ENCODE measurements around the gene OPHN1.

DNA sequence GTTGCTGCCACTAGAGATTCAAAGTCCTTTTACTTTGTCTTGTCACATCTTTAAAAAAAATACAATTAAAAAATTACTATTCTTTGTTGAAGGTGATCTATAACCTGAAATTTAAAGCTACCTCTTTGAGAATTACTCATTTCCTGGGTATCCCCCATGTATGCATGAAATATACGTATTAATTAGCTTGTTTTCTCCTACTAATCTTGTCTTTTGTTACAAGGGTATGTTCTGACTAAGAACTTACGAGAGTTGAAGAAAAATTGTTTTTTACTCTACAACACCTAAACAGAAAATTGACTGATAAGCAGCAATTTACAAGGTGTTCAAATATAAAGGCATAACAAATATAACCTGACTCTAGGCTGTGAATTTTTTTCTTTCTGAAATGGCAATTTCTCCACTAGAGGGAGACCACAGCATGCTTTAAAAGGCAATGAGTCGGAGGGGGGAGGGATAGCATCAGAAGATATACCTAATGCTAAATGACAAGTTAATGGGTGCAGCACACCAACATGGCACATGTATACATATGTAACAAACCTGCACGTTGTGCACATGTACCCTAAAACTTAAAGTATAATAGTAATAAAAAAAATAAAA lies 249.6 kb downstream of the OPHN1 start:
- TF ChIP-seq, protein P1, sequence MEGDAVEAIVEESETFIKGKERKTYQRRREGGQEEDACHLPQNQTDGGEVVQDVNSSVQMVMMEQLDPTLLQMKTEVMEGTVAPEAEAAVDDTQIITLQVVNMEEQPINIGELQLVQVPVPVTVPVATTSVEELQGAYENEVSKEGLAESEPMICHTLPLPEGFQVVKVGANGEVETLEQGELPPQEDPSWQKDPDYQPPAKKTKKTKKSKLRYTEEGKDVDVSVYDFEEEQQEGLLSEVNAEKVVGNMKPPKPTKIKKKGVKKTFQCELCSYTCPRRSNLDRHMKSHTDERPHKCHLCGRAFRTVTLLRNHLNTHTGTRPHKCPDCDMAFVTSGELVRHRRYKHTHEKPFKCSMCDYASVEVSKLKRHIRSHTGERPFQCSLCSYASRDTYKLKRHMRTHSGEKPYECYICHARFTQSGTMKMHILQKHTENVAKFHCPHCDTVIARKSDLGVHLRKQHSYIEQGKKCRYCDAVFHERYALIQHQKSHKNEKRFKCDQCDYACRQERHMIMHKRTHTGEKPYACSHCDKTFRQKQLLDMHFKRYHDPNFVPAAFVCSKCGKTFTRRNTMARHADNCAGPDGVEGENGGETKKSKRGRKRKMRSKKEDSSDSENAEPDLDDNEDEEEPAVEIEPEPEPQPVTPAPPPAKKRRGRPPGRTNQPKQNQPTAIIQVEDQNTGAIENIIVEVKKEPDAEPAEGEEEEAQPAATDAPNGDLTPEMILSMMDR (IDR thresholded peaks at IDR 0.05; ENCODE audit: low read depth, low read length, poor library complexity, severe bottlenecking) = peak; percentile 17
- TF ChIP-seq EZH2phosphoT487 (IDR thresholded peaks at IDR 0.05; ENCODE audit: borderline replicate concordance, low read length) = no peak

Measured in DOHH2 (cell line).